ENCODE results near the gene ZDHHC7.
A peak's percentile ranks its signal among the peaks of the same experiment; 100 is the strongest.

The ZDHHC7 gene

GRCh38 chr16:85027958-85028684 is 16.8 kb upstream of the ZDHHC7 start (continued):
- peak; percentile 67 for TF ChIP-seq CTCF (tag by site-specific recombination; IDR thresholded peaks at IDR 0.05)
- TF ChIP-seq KLF1 (tag by site-specific recombination; IDR thresholded peaks at IDR 0.05) = peak; percentile 9; the same call in 1 of the 2 replicates
- TF ChIP-seq ZNF214 (tag by site-specific recombination; IDR thresholded peaks at IDR 0.05; ENCODE audit: borderline replicate concordance) = no peak
- no peak for TF ChIP-seq GLIS2 (tag by site-specific recombination; IDR thresholded peaks at IDR 0.05)
- TF ChIP-seq ZNF335 (tag by site-specific recombination; conservative IDR thresholded peaks at IDR 0.05) = peak; percentile 91
- TF ChIP-seq REST (tag by site-specific recombination; IDR thresholded peaks at IDR 0.05) = no peak
- TF ChIP-seq ZNF768 (tag by site-specific recombination; IDR thresholded peaks at IDR 0.05) = no peak
- no peak for TF ChIP-seq ZNF133 (tag by site-specific recombination; IDR thresholded peaks at IDR 0.05)
- TF ChIP-seq ZNF670 (tag by site-specific recombination; IDR thresholded peaks at IDR 0.05; ENCODE audit: low read depth) = no peak

GRCh38 chr16:85027349-85027957 is 16.1 kb upstream of the ZDHHC7 start, which contains the start of gene KIAA0513:
Gene KIAA0513 (plus strand): TSS chr16:85027795. CDS start chr16:85067072, 39,277 bp downstream.
- Histone ChIP-seq H3K9me3 (ENCODE audit: control insufficient read depth, insufficient read depth, low read depth, low read length) (no peaks in the 10 kb centered on the region), H3K4me3 (ENCODE audit: low read depth, low read length) (peak within 1 kb of the TSS; percentile 81), H3K4me1 (ENCODE audit: control insufficient read depth, insufficient read depth, low read length) (peaks cover 16% of the 10 kb centered on the region), H3K36me3 (ENCODE audit: control insufficient read depth in 2 of 2, insufficient read depth in 1 of 2, low read length in 2 of 2) (peaks cover 0 to 6% of the 10 kb centered on the region in 2 experiments; a peak in 1 of 3 replicates), H3K27ac (ENCODE audit: extremely low read depth, low read depth, low read length) (no peak within 1 kb of the TSS; the same call in 1 of the 2 replicates)
- POLR2A ChIA-PET = interaction anchor here (2.2 to 3.3 kb wide), 2 partner anchors 16 to 28 kb away, joined by 6 to 25 read pairs; partner anchors contain the start of gene ZDHHC7
- CTCF ChIA-PET = interaction anchor here (0.6 to 2.0 kb wide), 7 partner anchors 15 to 1779 kb away, joined by 3 to 7 read pairs (median 3); no protein-coding TSS in a partner anchor
- no peak for TF ChIP-seq ZFP69B (tag by site-specific recombination; IDR thresholded peaks at IDR 0.05)
- no peak for TF ChIP-seq ZNF560 (tag by site-specific recombination; IDR thresholded peaks at IDR 0.05; ENCODE audit: borderline replicate concordance)
- TF ChIP-seq ZNF654 (tag by site-specific recombination; IDR thresholded peaks at IDR 0.05; ENCODE audit: low read depth) = no peak
- no peak for TF ChIP-seq ZNF791 (tag by site-specific recombination; IDR thresholded peaks at IDR 0.05)
- peak; percentile 63 for TF ChIP-seq CTCF (tag by site-specific recombination; IDR thresholded peaks at IDR 0.05)
- TF ChIP-seq ZNF324 (tag by site-specific recombination; IDR thresholded peaks at IDR 0.05) = no peak
- TF ChIP-seq ZNF561 (tag by site-specific recombination; IDR thresholded peaks at IDR 0.05; ENCODE audit: borderline replicate concordance) = peak; percentile 90
- TF ChIP-seq ZNF626 (tag by site-specific recombination; IDR thresholded peaks at IDR 0.05) = no peak
- no peak for TF ChIP-seq MZF1 (tag by site-specific recombination; IDR thresholded peaks at IDR 0.05; ENCODE audit: borderline replicate concordance)
- TF ChIP-seq SCRT2 (tag by site-specific recombination; IDR thresholded peaks at IDR 0.05) = peak; percentile 86
- peak; percentile 41 for TF ChIP-seq ZBTB8A (tag by site-specific recombination; IDR thresholded peaks at IDR 0.05)
- no peak for TF ChIP-seq ZNF19 (tag by site-specific recombination; IDR thresholded peaks at IDR 0.05; ENCODE audit: low read depth)
- no peak for TF ChIP-seq ZNF202 (tag by site-specific recombination; IDR thresholded peaks at IDR 0.05; ENCODE audit: borderline replicate concordance)
- no peak for TF ChIP-seq ZNF23 (tag by site-specific recombination; IDR thresholded peaks at IDR 0.05; ENCODE audit: borderline replicate concordance)
- no peak for TF ChIP-seq MEIS1 (CRISPR knock-in tag; IDR thresholded peaks at IDR 0.05; ENCODE audit: borderline replicate concordance)
- no peak for TF ChIP-seq ZNF239 (tag by site-specific recombination; IDR thresholded peaks at IDR 0.05)
- no peak for TF ChIP-seq ZNF645 (tag by site-specific recombination; IDR thresholded peaks at IDR 0.05)
- TF ChIP-seq ZNF175 (tag by site-specific recombination; IDR thresholded peaks at IDR 0.05) = no peak
- TF ChIP-seq ZBTB48 (tag by site-specific recombination; IDR thresholded peaks at IDR 0.05) = no peak; the same call in 1 of the 2 replicates

All from HEK293 (cell line).